Pancreas (tissue), 10 donors: Measurements from ENCODE around the gene FBXO48. TPM values are rescaled to one million over a fixed set of nuclear protein-coding genes. Genes with fewer than 3 reads are reported as not detected.

ENCODE experiments used
- ATAC-seq, 4 donors: fragments of 200-7000 bp; cut with Tn5 transposase; one replicate each; pipeline versions ENCODE4 v1.8.0 to v1.9.1; 2020; ENCODE audit warnings: mild to moderate bottlenecking in 4 of 4, moderate library complexity in 4 of 4
- DNase-seq, 6 donors: peaks; one replicate each; pipeline ENCODE4 v3.0.0-alpha.2; 2020
- FAIRE-seq: peaks from 2 replicates; lab custom pipeline; 2012; peaks lifted over from hg19 to GRCh38; lab: Jason Lieb, UNC
- H3K27ac ChIP-seq, 4 donors: fragments of 200-600 bp; sonication (generic); 1 replicate in 3 of 4; 2 replicates in 1 of 4; pipeline versions ENCODE4 v1.5.0 to v1.8.0; 2020
- H3K27me3 ChIP-seq, 4 donors: fragments of 200-600 bp; one replicate each; pipeline ENCODE4 v1.8.0; 2021
- H3K36me3 ChIP-seq, 3 donors: fragments of 200-600 bp; sonication (generic) in 1 of 3; one replicate each; pipeline versions ENCODE4 v1.5.0 to v1.8.0; 2020 to 2021
- H3K4me1 ChIP-seq, 3 donors: fragments of 200-600 bp; one replicate each; pipeline ENCODE4 v1.8.0; 2021
- H3K4me3 ChIP-seq, 4 donors: fragments of 200-600 bp; sonication (generic) in 2 of 4; one replicate each; pipeline versions ENCODE4 v1.5.0 to v1.8.0; 2020 to 2021
- H3K9me3 ChIP-seq, 4 donors: fragments of 200-600 bp; one replicate each; pipeline ENCODE4 v1.8.0; 2021
- WGBS, 2 donors: extraction: QIAGEN DNeasy Blood & Tissue Kit; methylation state at CpG; one replicate each; pipeline ENCODE4 v1.1.7; 2013; 5-methylcytosine and 5-hydroxymethylcytosine counted together
- intact Hi-C, 3 donors: fragments of 100-400 bp; cut with DNase I; formaldehyde crosslinking; loops; one replicate each; pipeline versions ENCODE4 v1.11.1 to v1.14.2; 2022
- polyA plus RNA-seq, 2 donors: library from polyadenylated mRNA; stranded (reverse); fragments of 200-250 nt; gene quantifications; one replicate each; pipeline ENCODE4 v1.2.3, GENCODE V29; 2013
- total RNA-seq, 6 donors: library from RNA; stranded (reverse); fragmentation: NEBNext Ultra II Directional in 4 of 6; extraction: Animal tissue kit (Norgen Biotek cat#: 25700) in 4 of 6; gene quantifications; one replicate each; pipeline versions ENCODE4 v1.2.1 to v1.2.4, GENCODE V29; 2021 to 2023
- TF ChIP-seq, protein P1 (sequence below), 4 donors: fragments of 200-600 bp; sonication (generic) in 3 of 4; IDR thresholded peaks; one replicate each; pipeline versions ENCODE4 v1.5.0 to v1.8.0; 2021; ENCODE audit warnings: antibody characterized with exemption in 4 of 4
- donor health status: healthy with polysubstance abuse.
- donor health status: DM: no; HTN: no; CAD: no; lungs with moderate emphysema.
- donor health status: DM: no; HTN: no; CAD: no.
- donor health status: control.
- donor health status: control.
- donor health status: Bipolar disorder and iron deficiency.
- donor health status: DM: yes; HTN: yes; CAD: no.
- donor health status: DM: no; HTN: no; CAD: no.
- donor health status: DM: no; HTN: no; CAD: no.
- donor health status: DM: yes; HTN: yes; CAD: no.

Gene FBXO48, protein sequence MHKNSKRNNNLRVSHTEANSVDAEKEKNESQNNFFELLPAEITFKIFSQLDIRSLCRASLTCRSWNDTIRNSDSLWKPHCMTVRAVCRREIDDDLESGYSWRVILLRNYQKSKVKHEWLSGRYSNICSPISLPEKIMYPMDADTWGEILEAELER
- total RNA-seq = 1 to 10 TPM in 1 of 6 donors, under 1 TPM in 5; 0.46 to 1.1 (median 0.82) TPM
- polyA plus RNA-seq = under 1 TPM; 0.53 to 0.56 TPM

DNA sequence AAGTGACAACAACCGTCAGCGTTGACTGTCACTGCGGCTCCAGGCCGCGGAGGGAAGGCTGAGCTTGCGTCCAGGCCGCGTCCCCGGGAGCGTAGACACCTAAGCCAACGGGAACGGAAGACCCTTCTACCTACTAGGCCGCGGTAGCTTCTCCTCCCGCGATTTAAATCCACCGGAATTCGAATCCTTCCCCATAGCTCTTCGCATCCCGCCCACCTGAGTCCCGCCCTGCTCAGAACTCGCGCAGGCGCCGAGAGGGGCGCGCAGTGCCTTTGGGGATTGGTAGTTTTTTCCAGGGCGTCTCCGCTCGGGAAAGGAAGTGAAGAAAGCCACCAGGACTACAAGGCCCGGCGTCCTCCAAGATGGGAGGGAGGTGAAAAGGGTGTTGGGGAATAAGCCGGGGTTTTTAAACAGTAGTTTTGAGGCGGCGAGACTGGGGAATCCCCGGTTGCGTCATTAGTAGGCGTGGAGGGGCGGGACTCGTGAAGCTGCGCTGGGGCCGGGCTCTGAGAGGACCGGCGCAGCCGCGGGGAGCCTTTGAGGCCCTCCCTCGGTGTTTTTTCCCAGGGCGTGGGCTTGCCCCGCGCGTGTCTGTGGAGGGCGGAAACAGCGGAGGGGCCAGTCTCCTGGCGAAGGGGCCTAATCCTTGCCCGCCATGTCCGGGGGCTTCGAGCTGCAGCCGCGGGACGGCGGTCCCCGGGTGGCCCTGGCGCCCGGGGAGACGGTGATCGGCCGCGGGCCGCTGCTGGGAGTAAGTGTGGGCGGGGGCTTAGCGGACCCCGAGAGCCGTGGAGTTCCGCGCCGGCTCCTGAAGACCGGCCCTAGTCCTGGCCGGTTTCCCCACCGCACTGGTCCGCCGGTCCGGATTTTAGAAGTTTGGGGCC lies at the start of gene FBXO48, which contains the start of gene APLF:
FBXO48 (minus strand) TSS at position 218 of the 884 bp plus-strand sequence. CDS start 2,149 bp downstream, outside the sequence.
APLF (plus strand) TSS at position 509 of the 884 bp plus-strand sequence; CDS start at position 656, 147 bp downstream.
- TF ChIP-seq, protein P1, sequence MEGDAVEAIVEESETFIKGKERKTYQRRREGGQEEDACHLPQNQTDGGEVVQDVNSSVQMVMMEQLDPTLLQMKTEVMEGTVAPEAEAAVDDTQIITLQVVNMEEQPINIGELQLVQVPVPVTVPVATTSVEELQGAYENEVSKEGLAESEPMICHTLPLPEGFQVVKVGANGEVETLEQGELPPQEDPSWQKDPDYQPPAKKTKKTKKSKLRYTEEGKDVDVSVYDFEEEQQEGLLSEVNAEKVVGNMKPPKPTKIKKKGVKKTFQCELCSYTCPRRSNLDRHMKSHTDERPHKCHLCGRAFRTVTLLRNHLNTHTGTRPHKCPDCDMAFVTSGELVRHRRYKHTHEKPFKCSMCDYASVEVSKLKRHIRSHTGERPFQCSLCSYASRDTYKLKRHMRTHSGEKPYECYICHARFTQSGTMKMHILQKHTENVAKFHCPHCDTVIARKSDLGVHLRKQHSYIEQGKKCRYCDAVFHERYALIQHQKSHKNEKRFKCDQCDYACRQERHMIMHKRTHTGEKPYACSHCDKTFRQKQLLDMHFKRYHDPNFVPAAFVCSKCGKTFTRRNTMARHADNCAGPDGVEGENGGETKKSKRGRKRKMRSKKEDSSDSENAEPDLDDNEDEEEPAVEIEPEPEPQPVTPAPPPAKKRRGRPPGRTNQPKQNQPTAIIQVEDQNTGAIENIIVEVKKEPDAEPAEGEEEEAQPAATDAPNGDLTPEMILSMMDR (IDR thresholded peaks at IDR 0.05) = no peak
- 0 to 1% methylated on average over 72 to 82 of the region's 82 CpGs for WGBS, 2 donors
- peak; percentile 93 to 99 (median 98) for DNase-seq
- Histone ChIP-seq H3K27me3 (no peaks in the 10 kb centered on the region), H3K4me3 (peak within 1 kb of the TSS; percentile 72 to 76 (median 75)), H3K36me3 (no peaks in the 10 kb centered on the region), H3K9me3 (no peaks in the 10 kb centered on the region), H3K27ac (peak within 1 kb of the TSS; percentile 51 to 86 (median 74)), H3K4me1 (peaks cover 0 to 19% (median 7%) of the 10 kb centered on the region in 3 donors)
- FAIRE-seq = peak; percentile 95
- intact Hi-C loops = loop anchor here in 1 of 3 donors (10.0 kb wide), 1 partner anchor 247 kb away; no protein-coding TSS in a partner anchor
- ATAC-seq = peak; percentile 95 to 97 (median 96)

- no peak for ATAC-seq
- no peak overlapping the region for H3K4me3 ChIP-seq
- 85% methylated on average over 5 of the region's 5 CpGs for WGBS, 2 donors
- FAIRE-seq = peak; percentile 26
- no peak for DNase-seq
- no peak overlapping the region for H3K27ac ChIP-seq
- no peaks in the 10 kb centered on the region for H3K36me3 ChIP-seq
- intact Hi-C loops = no loop called here
- peaks cover 0 to 4% (median 0%) of the 10 kb centered on the region in 3 donors for H3K4me1 ChIP-seq
- H3K27me3 ChIP-seq = no peaks in the 10 kb centered on the region
- no peaks in the 10 kb centered on the region for H3K9me3 ChIP-seq
- TF ChIP-seq, protein P1 (IDR thresholded peaks at IDR 0.05) = no peak
These were observed 49.2 kb upstream of the FBXO48 start for GRCh38 chr2:68516051-68516955.

DNA sequence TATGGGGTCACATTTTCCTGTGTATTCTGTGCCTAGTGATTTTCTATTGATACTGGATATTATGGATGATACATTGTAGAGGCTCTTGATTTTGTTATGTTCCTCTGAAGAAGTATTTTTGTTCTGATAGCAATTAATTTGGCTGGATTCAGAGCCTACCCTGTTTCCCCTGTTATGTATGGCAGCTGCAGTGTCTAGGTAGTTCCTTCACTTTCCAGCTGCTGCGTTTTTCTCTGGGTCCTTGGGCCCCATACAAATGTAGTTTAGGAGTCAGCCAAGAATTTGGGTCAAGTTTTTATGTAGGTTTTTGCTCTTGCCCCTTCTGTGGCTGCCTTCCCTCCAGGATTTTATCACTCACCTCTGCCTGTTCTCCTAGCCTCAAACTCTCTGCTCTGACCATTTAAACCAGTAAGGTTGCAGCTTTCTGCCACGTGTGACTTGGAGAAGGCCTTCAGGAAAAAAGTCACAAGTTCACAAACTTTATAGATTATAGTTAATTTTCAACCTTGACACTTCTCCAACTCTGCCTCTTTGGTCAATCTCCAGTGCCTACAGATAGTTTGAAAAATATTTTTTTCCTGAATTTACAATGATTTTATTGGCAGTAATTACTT lies 47.3 kb upstream of the FBXO48 start:
- no peak for FAIRE-seq
- peaks cover 0 to 4% (median 0%) of the 10 kb centered on the region in 3 donors for H3K4me1 ChIP-seq
- no peaks in the 10 kb centered on the region for H3K27me3 ChIP-seq
- no peak overlapping the region for H3K27ac ChIP-seq
- ATAC-seq = peak in 3 of 4 donors; percentile 35 to 73 (median 47)
- 21 to 27% methylated on average over 2 of the region's 2 CpGs for WGBS, 2 donors
- H3K4me3 ChIP-seq = no peak overlapping the region
- no peaks in the 10 kb centered on the region for H3K9me3 ChIP-seq
- TF ChIP-seq, protein P1 (IDR thresholded peaks at IDR 0.05) = no peak
- no peaks in the 10 kb centered on the region for H3K36me3 ChIP-seq
- DNase-seq = no peak
- intact Hi-C loops = no loop called here

DNA sequence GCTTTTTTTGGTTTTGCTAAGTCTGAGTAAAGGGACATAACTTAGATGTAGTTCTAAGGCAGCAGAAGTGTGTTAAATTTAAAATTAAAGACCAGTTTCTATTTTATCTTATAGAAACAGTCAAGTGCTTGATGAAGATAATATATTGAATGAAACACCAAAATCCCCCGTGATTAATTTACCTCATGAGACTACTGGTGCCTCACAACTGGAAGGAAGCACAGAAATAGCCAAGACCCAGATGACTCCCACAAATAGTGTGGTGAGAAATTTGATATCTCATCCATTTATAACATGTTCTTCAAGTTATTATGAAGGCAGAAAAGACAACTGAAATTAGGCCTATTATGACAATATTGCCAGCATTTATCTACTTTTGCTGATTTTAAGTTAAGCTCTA lies 45.9 kb upstream of the FBXO48 start:
- Histone ChIP-seq H3K4me1 (peaks cover 0 to 4% (median 0%) of the 10 kb centered on the region in 3 donors), H3K4me3 (no peak overlapping the region), H3K27ac (no peak overlapping the region), H3K27me3 (no peaks in the 10 kb centered on the region), H3K36me3 (no peaks in the 10 kb centered on the region), H3K9me3 (no peaks in the 10 kb centered on the region)
- whole genome bisulfite sequencing, 2 donors = 75 to 87% methylated on average over 1 of the region's 1 CpG
- FAIRE-seq (no peak), ATAC-seq (no peak), DNase-seq (no peak)
- intact Hi-C loops = no loop called here
- TF ChIP-seq, protein P1 (IDR thresholded peaks at IDR 0.05) = no peak
